HepG2 (cell line): ENCODE measurements around the gene HNRNPA2B1. TPM values are rescaled to one million over a fixed set of nuclear protein-coding genes. Genes with fewer than 3 reads are reported as not detected.
A peak's percentile ranks its signal among the peaks of the same experiment; 100 is the strongest.

Experiments used
- ARID2 ChIP-seq: sonication (generic); formaldehyde crosslinking; IDR thresholded peaks from 2 replicates; pipeline ENCODE4 v1.8.1; 2022; ENCODE audit warnings: mild to moderate bottlenecking, missing genetic modification reagents, borderline replicate concordance
- DMAP1 ChIP-seq: IDR thresholded peaks from 2 replicates; pipeline ENCODE4 v1.6.1; 2016
- FOXK1 ChIP-seq: sonication (generic); formaldehyde crosslinking; IDR thresholded peaks from 2 replicates; pipeline ENCODE4 v1.4.0; 2020; ENCODE audit warnings: low read depth, missing genetic modification reagents, borderline replicate concordance
- KDM4B ChIP-seq: sonication (generic); formaldehyde crosslinking; IDR thresholded peaks from 2 replicates; pipeline ENCODE4 v1.4.0; 2020; ENCODE audit warnings: missing genetic modification reagents
- MXI1 ChIP-seq: IDR thresholded peaks from 3 replicates; pipeline ENCODE4 v1.6.1; 2012; ENCODE audit warnings: low read depth, low read length, inconsistent platforms, borderline replicate concordance
- NFRKB ChIP-seq: fragments of 450-650 bp; IDR thresholded peaks from 2 replicates; pipeline ENCODE4 v1.6.1; 2017
- NR2F1 ChIP-seq, 2 experiments: fragments of 450-650 bp in 1 of 2; formaldehyde crosslinking in 1 of 2; IDR thresholded peaks; 2 replicates each; pipeline versions ENCODE4 v1.5.0 to v1.6.1; 2016 to 2020; ENCODE audit warnings: mild to moderate bottlenecking in 1 of 2, missing compliant biosample characterization in 1 of 2, missing genetic modification reagents in 1 of 2, moderate library complexity in 1 of 2
- PLRG1 ChIP-seq: fragments of 450-650 bp; conservative IDR thresholded peaks from 2 replicates; pipeline ENCODE4 v1.6.1; 2016
- SMAD3 ChIP-seq: sonication (generic); formaldehyde crosslinking; IDR thresholded peaks from 2 replicates; pipeline ENCODE4 v1.4.0; 2020; ENCODE audit warnings: missing genetic modification reagents
- SNRNP70 ChIP-seq: fragments of 200-400 bp; formaldehyde crosslinking; IDR thresholded peaks from 2 replicates; pipeline ENCODE4 v1.6.1; 2017; ENCODE audit warnings: mild to moderate bottlenecking, low read depth, low read length, moderate library complexity
- SRSF9 ChIP-seq: fragments of 200-400 bp; formaldehyde crosslinking; IDR thresholded peaks from 2 replicates; pipeline ENCODE4 v1.6.1; 2018; ENCODE audit warnings: borderline replicate concordance, mild to moderate bottlenecking, low read depth, low read length; ENCODE audit not compliant: insufficient read depth, poor library complexity, severe bottlenecking
- STAT5B ChIP-seq: sonication (generic); formaldehyde crosslinking; IDR thresholded peaks from 2 replicates; pipeline ENCODE4 v1.4.0; 2020; ENCODE audit warnings: missing genetic modification reagents
- ZKSCAN8 ChIP-seq: IDR thresholded peaks from 2 replicates; pipeline ENCODE4 v1.6.1; 2016; ENCODE audit warnings: borderline replicate concordance, missing genetic modification reagents, missing compliant biosample characterization
- ZNF335 ChIP-seq: sonication (generic); formaldehyde crosslinking; IDR thresholded peaks from 2 replicates; pipeline ENCODE4 v1.4.0; 2020; ENCODE audit warnings: missing genetic modification reagents
- ZNF570 ChIP-seq: sonication (generic); formaldehyde crosslinking; IDR thresholded peaks from 2 replicates; pipeline ENCODE4 v1.4.0; 2020; ENCODE audit warnings: mild to moderate bottlenecking, missing genetic modification reagents, borderline replicate concordance
- ZNF605 ChIP-seq: sonication (generic); formaldehyde crosslinking; IDR thresholded peaks from 2 replicates; pipeline ENCODE4 v1.8.0; 2022; ENCODE audit warnings: mild to moderate bottlenecking, missing genetic modification reagents
- ZNF629 ChIP-seq: sonication (generic); formaldehyde crosslinking; conservative IDR thresholded peaks from 2 replicates; pipeline ENCODE4 v1.5.0; 2020; ENCODE audit warnings: missing genetic modification reagents
- ZNF879 ChIP-seq: sonication (generic); formaldehyde crosslinking; IDR thresholded peaks from 2 replicates; pipeline ENCODE4 v1.8.1; 2023; ENCODE audit warnings: missing genetic modification reagents
- ZZZ3 ChIP-seq: sonication (generic); formaldehyde crosslinking; IDR thresholded peaks from 2 replicates; pipeline ENCODE4 v1.4.0; 2020; ENCODE audit warnings: missing genetic modification reagents, mild to moderate bottlenecking, borderline replicate concordance
- polyA plus RNA-seq, 8 experiments: library from polyadenylated mRNA; depleted of rRNA in 3 of 8; stranded (reverse) in 7 of 8; unstranded in 1 of 8; fragments of >200 nt; fragmentation: Illumina TruSeq in 4 of 8; extraction: Trizol in 4 of 8; gene quantifications; 2 replicates each; pipeline versions ENCODE4 v1.2.1 to v1.2.3, GENCODE V29; 2011 to 2016; ENCODE audit warnings: low read depth in 4 of 8, missing spikeins in 1 of 8, mixed read lengths in 1 of 8; ENCODE audit not compliant: insufficient read depth in 1 of 8
- total RNA-seq, 5 experiments: library from RNA; depleted of rRNA; stranded (reverse); fragments of >200 nt; fragmentation: Illumina TruSeq; extraction: Trizol; gene quantifications; 2 replicates each; pipeline ENCODE4 v1.2.3, GENCODE V29; 2016; ENCODE audit warnings: low read depth in 1 of 5
- TF ChIP-seq, protein P1 (sequence below): sonication (generic); formaldehyde crosslinking; IDR thresholded peaks from 2 replicates; pipeline ENCODE4 v1.5.1; 2020; ENCODE audit warnings: missing genetic modification reagents, mild to moderate bottlenecking, borderline replicate concordance
- TF ChIP-seq, protein P2 (sequence below): sonication (generic); formaldehyde crosslinking; IDR thresholded peaks from 2 replicates; pipeline ENCODE4 v1.4.0; 2020; ENCODE audit warnings: missing genetic modification reagents
- TF ChIP-seq, protein P3 (sequence below): IDR thresholded peaks from 2 replicates; pipeline ENCODE4 v1.6.1; 2016

The HNRNPA2B1 gene
- total and polyA plus RNA-seq, 2 of the 13 experiments (the other 11 are each of a cell fraction or from before 2014, with no cell fraction given) = 193 to 412 TPM

DNA sequence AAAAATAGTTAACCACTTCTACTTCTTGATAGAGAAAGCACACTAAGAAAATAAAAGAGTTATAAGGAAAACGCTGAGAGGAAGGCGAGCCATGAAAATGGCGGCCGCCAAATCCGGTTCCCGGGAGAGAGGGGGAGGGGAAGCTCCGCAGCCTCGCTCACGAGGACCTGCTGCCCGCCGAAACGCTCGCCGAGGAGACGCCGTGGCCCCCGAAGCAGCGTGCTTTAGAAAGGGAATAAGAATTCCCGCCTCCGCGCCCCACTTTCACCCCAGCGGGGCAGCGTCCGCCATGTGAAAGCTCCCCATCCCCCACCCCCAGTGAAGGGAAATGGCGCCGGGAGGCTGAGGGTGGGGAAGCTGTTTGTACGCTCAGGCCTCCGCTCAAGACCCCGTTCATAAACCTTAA is 505 bp downstream of the HNRNPA2B1 start (continued):
- TF ChIP-seq ZNF335 (CRISPR knock-in tag) = no peak
- TF ChIP-seq, protein P1, sequence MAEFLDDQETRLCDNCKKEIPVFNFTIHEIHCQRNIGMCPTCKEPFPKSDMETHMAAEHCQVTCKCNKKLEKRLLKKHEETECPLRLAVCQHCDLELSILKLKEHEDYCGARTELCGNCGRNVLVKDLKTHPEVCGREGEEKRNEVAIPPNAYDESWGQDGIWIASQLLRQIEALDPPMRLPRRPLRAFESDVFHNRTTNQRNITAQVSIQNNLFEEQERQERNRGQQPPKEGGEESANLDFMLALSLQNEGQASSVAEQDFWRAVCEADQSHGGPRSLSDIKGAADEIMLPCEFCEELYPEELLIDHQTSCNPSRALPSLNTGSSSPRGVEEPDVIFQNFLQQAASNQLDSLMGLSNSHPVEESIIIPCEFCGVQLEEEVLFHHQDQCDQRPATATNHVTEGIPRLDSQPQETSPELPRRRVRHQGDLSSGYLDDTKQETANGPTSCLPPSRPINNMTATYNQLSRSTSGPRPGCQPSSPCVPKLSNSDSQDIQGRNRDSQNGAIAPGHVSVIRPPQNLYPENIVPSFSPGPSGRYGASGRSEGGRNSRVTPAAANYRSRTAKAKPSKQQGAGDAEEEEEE (CRISPR knock-in tag) = no peak
- TF ChIP-seq MXI1 = 0 out of 3 replicates have a peak, but pooled peaks have one; percentile 36
- no peak for TF ChIP-seq ZNF570 (CRISPR knock-in tag)
- TF ChIP-seq ZZZ3 (CRISPR knock-in tag) = no peak
- 0 out of 2 replicates have a peak, but pooled peaks have one; percentile 24 for TF ChIP-seq ZNF879
- no peak for TF ChIP-seq ZKSCAN8 (CRISPR knock-in tag)
- 0 out of 4 replicates have a peak, but pooled peaks of 1 of the 2 experiments have one; percentile 17 for TF ChIP-seq NR2F1 (CRISPR knock-in tag; IDR thresholded peaks at IDR 0.05)
- TF ChIP-seq DMAP1 (CRISPR knock-in tag) = peak; percentile 53; the same call in 1 of the 2 replicates
- TF ChIP-seq PLRG1 = no peak
- TF ChIP-seq KDM4B (CRISPR knock-in tag) = no peak
- peak; percentile 69 for TF ChIP-seq NFRKB
- TF ChIP-seq, protein P2, sequence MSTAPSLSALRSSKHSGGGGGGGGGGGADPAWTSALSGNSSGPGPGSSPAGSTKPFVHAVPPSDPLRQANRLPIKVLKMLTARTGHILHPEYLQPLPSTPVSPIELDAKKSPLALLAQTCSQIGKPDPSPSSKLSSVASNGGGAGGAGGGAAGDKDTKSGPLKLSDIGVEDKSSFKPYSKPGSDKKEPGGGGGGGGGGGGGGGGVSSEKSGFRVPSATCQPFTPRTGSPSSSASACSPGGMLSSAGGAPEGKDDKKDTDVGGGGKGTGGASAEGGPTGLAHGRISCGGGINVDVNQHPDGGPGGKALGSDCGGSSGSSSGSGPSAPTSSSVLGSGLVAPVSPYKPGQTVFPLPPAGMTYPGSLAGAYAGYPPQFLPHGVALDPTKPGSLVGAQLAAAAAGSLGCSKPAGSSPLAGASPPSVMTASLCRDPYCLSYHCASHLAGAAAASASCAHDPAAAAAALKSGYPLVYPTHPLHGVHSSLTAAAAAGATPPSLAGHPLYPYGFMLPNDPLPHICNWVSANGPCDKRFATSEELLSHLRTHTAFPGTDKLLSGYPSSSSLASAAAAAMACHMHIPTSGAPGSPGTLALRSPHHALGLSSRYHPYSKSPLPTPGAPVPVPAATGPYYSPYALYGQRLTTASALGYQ (CRISPR knock-in tag) = no peak
- TF ChIP-seq ZNF605 (CRISPR knock-in tag) = no peak
- TF ChIP-seq, protein P3, sequence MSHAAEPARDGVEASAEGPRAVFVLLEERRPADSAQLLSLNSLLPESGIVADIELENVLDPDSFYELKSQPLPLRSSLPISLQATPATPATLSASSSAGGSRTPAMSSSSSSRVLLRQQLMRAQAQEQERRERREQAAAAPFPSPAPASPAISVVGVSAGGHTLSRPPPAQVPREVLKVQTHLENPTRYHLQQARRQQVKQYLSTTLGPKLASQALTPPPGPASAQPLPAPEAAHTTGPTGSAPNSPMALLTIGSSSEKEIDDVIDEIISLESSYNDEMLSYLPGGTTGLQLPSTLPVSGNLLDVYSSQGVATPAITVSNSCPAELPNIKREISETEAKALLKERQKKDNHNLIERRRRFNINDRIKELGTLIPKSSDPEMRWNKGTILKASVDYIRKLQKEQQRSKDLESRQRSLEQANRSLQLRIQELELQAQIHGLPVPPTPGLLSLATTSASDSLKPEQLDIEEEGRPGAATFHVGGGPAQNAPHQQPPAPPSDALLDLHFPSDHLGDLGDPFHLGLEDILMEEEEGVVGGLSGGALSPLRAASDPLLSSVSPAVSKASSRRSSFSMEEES (CRISPR knock-in tag) = 0 out of 2 replicates have a peak, but pooled peaks have one; percentile 12
- no peak for TF ChIP-seq SRSF9
- no peak for TF ChIP-seq SNRNP70
- no peak for TF ChIP-seq SMAD3 (CRISPR knock-in tag)
- no peak for TF ChIP-seq ZNF629
- no peak for TF ChIP-seq STAT5B (CRISPR knock-in tag)
- TF ChIP-seq ARID2 (CRISPR knock-in tag) = no peak
- TF ChIP-seq FOXK1 = no peak
